T-helper 2 cell treated with Interferon-gamma antibody and Interleukin-4, amounts not matched to agents 5 μg/mL and 100 μg/mL, for 36 hours (primary cell): ENCODE results near the gene WFIKKN1.

Source experiments
- DNase-seq: peaks from one replicate; pipeline ENCODE4 v3.0.0; 2021; ENCODE audit warnings: low spot score
- H3K27ac Mint-ChIP-seq: one replicate; pipeline ENCODE4 v1.8.0; 2021; ENCODE audit warnings: mild to moderate bottlenecking, mixed read lengths
- H3K27me3 Mint-ChIP-seq: one replicate; pipeline ENCODE4 v1.8.0; 2021; ENCODE audit warnings: low read depth, mixed read lengths
- H3K36me3 Mint-ChIP-seq: one replicate; pipeline ENCODE4 v1.8.0; 2021; ENCODE audit warnings: low read depth, mixed read lengths
- H3K4me1 Mint-ChIP-seq: one replicate; pipeline ENCODE4 v1.8.0; 2021; ENCODE audit warnings: low read depth, mixed read lengths
- H3K4me3 Mint-ChIP-seq: one replicate; pipeline ENCODE4 v1.8.0; 2022; ENCODE audit warnings: mild to moderate bottlenecking, moderate library complexity, mixed read lengths
- H3K9me3 Mint-ChIP-seq: one replicate; pipeline ENCODE4 v1.8.0; 2021; ENCODE audit warnings: mixed read lengths

Gene WFIKKN1, protein sequence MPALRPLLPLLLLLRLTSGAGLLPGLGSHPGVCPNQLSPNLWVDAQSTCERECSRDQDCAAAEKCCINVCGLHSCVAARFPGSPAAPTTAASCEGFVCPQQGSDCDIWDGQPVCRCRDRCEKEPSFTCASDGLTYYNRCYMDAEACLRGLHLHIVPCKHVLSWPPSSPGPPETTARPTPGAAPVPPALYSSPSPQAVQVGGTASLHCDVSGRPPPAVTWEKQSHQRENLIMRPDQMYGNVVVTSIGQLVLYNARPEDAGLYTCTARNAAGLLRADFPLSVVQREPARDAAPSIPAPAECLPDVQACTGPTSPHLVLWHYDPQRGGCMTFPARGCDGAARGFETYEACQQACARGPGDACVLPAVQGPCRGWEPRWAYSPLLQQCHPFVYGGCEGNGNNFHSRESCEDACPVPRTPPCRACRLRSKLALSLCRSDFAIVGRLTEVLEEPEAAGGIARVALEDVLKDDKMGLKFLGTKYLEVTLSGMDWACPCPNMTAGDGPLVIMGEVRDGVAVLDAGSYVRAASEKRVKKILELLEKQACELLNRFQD

DNA sequence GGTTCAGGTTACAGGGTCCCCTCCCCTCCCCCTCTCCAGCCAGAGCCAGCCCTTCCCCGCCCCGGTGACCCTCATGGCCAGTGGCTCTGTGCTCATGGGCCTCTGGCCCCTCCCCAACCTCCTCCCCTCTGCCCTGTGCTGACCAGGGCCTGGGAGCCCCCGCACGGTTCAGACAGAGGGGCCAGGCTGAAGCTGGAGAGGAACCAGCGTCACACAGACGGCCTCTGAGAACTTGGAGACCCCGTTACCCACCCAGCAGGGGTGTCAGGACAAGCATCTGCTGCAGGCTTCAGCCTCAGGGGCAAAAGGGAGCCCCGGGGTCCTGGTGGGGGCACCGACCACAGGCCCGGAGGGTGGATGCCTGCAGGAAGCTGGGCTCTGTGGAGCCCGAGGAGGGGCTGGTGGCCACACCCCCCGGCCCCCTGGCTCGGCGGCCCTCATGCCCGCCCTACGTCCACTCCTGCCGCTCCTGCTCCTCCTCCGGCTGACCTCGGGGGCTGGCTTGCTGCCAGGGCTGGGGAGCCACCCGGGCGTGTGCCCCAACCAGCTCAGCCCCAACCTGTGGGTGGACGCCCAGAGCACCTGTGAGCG, at the start of gene WFIKKN1:
Gene WFIKKN1 (plus strand): TSS at position 171 of the 591 bp plus-strand sequence. CDS start 269 bp downstream, at position 440.
- Mint-ChIP-seq H3K9me3 (no peaks in the 10 kb centered on the region), H3K27me3 (no peaks in the 10 kb centered on the region), H3K4me3 (no peak within 1 kb of the TSS), H3K27ac (no peak within 1 kb of the TSS), H3K4me1 (peaks cover 2% of the 10 kb centered on the region), H3K36me3 (no peaks in the 10 kb centered on the region)
- DNase-seq: no peak

DNA sequence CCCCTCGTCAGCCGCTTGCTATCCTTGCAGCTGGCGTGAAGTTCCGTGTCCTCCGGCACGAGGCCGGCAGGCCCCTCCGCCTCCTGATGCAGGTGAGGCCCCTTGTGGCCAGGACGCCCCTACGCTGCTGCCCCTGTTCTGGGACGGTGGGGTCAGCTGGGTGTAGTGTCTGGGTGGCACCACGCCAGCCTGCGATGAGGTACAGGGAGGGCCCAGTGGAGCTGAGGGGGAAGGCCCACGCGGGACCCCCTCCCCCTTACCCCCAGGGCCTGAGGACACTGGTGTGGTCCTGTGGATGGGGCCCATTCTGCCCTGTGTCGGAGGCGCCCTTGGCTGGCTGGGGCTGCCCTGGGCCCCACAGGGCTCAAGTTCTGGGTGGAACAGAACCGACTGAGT, 48.6 kb upstream of the WFIKKN1 start:
- Mint-ChIP-seq H3K27ac (no peak overlapping the region), H3K36me3 (no peaks in the 10 kb centered on the region), H3K4me1 (peaks cover 1% of the 10 kb centered on the region), H3K27me3 (no peaks in the 10 kb centered on the region), H3K4me3 (no peak overlapping the region), H3K9me3 (no peaks in the 10 kb centered on the region)
- no peak for DNase-seq

DNA sequence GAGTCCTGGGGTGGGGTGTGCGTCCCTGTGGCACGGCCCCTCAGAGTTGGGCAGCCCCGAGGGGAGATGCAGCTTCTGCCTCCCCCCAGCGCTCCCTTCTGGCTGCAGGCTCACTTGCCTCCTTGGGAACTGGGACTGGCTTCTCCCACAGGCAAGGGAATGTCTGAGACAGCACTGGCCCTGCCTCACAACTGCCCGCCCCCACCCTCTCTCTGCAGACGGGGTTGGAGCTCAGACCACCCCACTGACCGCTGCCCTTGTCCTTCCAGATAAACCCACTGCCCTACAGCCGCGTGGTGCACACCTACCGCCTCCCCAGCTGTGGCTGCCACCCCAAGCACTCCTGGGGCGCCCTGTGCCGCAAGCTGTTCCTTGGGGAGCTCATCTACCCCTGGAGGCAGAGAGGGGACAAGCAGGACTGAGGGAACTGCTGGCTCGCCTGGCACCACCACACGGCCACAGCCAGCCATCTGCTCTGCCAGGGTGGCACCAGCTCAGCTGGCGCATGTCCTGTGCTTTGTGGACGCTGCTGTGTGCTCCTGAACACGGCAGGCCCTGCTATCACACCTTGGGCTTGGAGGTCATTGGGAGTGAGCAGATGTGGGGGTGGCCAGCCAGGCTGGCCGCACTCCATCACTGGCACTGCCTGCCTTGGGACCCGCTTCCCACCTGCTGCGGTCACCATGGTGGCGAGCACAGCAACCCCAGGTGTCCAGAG, 48.0 kb upstream of the WFIKKN1 start:
- Mint-ChIP-seq H3K27me3 (no peaks in the 10 kb centered on the region), H3K9me3 (no peaks in the 10 kb centered on the region), H3K4me3 (no peak overlapping the region), H3K36me3 (peaks cover 2% of the 10 kb centered on the region), H3K27ac (no peak overlapping the region), H3K4me1 (peaks cover 5% of the 10 kb centered on the region)
- DNase-seq: no peak

DNA sequence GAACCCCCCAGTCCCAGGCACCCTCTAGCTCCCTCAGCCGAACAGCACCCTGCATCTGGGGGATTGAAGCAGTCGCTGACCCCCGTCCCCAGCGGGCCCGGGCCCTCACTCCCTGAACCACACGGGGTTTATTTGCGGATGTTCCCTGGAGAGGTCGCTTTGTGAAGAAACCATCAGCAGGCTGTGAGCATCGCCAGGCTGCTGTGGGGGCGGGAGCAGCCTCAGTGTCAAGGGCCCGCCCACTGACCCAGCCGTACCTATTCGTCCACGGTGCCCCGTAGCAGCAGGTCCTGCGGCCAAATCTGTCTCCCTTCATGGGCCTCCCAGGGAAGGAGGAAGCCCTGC, 47.3 kb upstream of the WFIKKN1 start:
- H3K36me3 Mint-ChIP-seq: peaks cover 2% of the 10 kb centered on the region
- no peaks in the 10 kb centered on the region for H3K9me3 Mint-ChIP-seq
- peaks cover 10% of the 10 kb centered on the region for H3K4me1 Mint-ChIP-seq
- no peak for DNase-seq
- H3K27me3 Mint-ChIP-seq: no peaks in the 10 kb centered on the region
- no peak overlapping the region for H3K27ac Mint-ChIP-seq
- H3K4me3 Mint-ChIP-seq: no peak overlapping the region

DNA sequence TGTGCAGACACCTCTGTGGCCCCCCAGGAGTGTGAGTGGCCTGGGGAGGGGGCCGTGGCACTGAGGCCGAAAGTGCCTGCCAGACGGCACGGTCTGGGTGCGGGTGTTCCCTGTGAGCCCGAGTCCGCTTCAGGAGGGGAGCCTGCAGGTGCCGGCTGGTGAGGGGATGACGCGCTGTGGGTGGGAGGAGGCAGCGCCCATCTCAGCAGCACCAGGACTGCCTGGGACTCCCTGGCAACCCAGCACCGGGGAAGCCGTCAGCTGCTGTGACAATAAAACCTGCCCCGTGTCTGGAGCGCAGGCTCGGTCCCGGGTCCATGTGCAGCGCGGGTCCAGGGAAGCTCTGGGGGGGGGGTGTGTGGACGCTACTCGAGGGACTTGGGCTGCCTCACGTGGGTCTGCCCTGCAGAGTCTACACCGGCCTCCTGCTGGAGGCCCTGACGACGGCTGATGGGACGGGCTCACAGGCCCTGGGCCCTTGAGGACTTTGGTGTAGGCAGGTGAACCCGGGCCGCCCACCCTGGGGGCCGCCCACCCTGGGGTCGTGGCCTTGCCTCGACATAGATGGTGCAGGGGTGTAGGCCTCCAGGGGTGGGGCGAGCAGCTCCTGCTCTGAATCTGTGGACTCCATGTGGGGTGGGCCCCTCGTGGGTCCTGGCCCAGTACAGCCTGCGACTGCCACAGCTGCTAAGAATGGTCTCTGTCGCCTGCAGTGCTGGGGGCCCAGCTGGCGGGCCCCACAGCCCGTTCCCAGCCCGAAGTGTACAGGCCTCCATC, 46.8 kb upstream of the WFIKKN1 start:
- H3K27ac Mint-ChIP-seq: no peak overlapping the region
- no peak for DNase-seq

DNA sequence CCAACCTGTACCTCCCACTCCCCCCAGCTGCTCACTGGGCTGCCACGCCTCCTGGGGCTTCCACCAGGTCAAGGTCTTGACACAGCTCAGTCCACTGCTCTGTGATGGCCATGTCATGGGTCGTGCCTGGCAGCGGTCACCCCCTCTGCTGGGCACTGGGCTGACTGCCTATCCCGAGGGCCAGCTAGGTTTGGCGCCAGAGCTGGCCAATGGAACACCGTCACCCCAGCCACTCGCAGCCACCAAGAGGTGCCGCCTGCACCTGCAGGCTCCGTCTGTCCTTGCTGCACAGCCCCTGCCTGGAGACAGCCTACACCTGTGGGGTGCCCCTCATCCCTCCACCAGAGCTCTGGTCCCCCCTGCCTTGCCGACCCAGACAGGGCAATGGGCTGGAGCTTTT, 45.4 kb upstream of the WFIKKN1 start:
- peaks cover 2% of the 10 kb centered on the region for H3K36me3 Mint-ChIP-seq
- peaks cover 2% of the 10 kb centered on the region for H3K27me3 Mint-ChIP-seq
- H3K4me1 Mint-ChIP-seq: peaks cover 11% of the 10 kb centered on the region
- no peak for DNase-seq
- no peak overlapping the region for H3K27ac Mint-ChIP-seq
- no peak overlapping the region for H3K4me3 Mint-ChIP-seq
- H3K9me3 Mint-ChIP-seq: no peaks in the 10 kb centered on the region

More for the DNA sequence above, 46.8 kb upstream of the WFIKKN1 start:
- no peak overlapping the region for H3K4me3 Mint-ChIP-seq
- no peaks in the 10 kb centered on the region for H3K27me3 Mint-ChIP-seq
- no peaks in the 10 kb centered on the region for H3K9me3 Mint-ChIP-seq
- H3K36me3 Mint-ChIP-seq: peaks cover 2% of the 10 kb centered on the region
- peaks cover 11% of the 10 kb centered on the region for H3K4me1 Mint-ChIP-seq

DNA sequence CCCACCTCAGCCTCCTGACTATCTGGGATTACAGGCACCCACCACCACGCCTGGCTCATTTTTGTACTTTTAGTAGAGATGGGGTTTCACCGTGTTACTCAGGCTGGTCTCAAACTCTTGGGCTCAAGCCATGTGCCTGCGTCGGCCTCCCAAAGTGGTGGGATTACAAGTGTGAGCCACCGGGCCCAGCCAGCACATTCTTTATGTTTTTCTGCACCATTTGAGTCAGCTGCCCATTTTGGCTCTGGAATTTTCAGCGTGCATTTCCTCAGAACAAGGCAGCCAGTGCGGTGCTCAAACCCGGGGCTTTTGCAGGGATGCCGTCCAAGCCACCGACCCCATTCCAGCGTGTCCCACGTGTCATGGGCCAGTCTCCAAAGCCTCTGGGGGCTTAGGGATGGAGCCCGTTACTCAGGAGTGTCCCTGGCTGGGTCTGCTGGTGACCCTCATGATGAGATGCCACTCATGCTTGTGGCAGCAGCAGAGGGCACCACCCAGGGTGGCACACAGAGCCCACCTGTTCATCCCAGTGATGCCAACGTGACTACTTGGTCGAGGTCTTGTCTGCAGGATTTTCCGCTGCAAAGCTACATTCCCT, 44.6 kb upstream of the WFIKKN1 start:
- H3K27me3 Mint-ChIP-seq: peaks cover 2% of the 10 kb centered on the region

DNA sequence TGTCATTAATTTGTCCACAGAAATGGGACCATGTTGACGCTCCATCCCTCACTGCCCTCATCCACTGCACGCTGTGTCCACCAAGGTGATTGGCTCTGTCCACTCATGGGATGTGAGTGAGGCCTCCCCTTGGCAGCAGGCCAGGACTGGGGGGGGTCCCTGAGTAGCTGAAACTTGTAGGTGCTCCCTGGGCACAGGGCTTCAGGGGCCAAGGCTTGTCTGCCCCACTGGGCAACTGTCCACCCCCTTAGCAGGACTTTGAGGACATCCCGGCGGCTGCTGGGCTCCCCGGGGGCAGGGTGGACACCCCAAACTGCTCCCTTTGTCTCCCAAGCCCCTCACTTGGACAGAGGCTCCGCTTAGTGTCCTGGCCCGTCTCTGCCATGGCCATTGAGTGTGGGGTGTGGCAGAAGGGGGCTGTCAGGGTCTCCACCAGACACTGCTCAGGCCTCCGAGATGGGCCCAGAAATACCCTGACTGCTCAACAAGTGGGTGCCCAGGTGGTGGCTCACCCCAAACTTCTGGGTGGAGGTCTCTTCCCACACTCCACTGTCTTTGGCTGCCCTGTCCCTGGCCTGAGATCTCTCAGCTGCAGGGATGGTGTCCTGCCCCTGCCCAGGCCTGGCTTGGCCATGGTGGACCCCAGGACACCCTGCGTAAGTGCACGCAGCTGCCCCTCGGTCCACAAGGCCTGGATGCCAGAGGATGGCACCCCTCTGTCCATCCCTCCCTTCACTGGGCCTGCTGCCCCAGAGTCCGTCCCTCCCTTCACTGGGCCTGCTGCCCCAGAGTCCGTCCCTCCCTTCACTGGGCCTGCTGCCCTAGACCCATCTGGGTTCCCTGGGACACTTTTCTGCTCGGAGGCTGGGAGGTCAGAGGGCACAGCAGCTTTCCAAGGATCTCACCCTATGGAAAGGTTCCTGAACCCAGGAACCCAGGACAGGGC, 43.9 kb upstream of the WFIKKN1 start:
- peaks cover 19% of the 10 kb centered on the region for H3K4me1 Mint-ChIP-seq
- peaks cover 2% of the 10 kb centered on the region for H3K27me3 Mint-ChIP-seq
- H3K4me3 Mint-ChIP-seq: peak overlapping the region; percentile 92
- H3K36me3 Mint-ChIP-seq: peaks cover 2% of the 10 kb centered on the region
- no peak for DNase-seq
- H3K27ac Mint-ChIP-seq: peak overlapping the region; percentile 88
- H3K9me3 Mint-ChIP-seq: no peaks in the 10 kb centered on the region

More for the DNA sequence above, 44.6 kb upstream of the WFIKKN1 start:
- H3K36me3 Mint-ChIP-seq: peaks cover 2% of the 10 kb centered on the region
- H3K4me1 Mint-ChIP-seq: peaks cover 17% of the 10 kb centered on the region
- DNase-seq: no peak
- no peaks in the 10 kb centered on the region for H3K9me3 Mint-ChIP-seq
- peak overlapping the region; percentile 15 for H3K27ac Mint-ChIP-seq
- no peak overlapping the region for H3K4me3 Mint-ChIP-seq

DNA sequence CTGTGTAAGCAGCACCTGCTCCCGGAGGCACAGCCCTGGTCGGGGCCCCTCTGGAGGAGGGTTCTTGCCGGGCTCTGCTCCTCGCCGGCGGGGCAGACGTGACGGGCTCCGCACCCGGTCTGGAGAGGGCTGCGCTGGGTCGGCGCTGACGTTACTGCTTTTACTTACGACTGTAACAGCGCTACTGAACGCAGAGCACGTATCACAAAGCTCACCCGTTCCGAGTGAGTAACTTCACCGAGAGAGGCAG, 42.2 kb upstream of the WFIKKN1 start:
- Mint-ChIP-seq H3K4me1 (peaks cover 19% of the 10 kb centered on the region), H3K4me3 (peak overlapping the region; percentile 92), H3K27ac (peak overlapping the region; percentile 100), H3K36me3 (peaks cover 2% of the 10 kb centered on the region), H3K27me3 (peaks cover 2% of the 10 kb centered on the region), H3K9me3 (no peaks in the 10 kb centered on the region)
- no peak for DNase-seq

DNA sequence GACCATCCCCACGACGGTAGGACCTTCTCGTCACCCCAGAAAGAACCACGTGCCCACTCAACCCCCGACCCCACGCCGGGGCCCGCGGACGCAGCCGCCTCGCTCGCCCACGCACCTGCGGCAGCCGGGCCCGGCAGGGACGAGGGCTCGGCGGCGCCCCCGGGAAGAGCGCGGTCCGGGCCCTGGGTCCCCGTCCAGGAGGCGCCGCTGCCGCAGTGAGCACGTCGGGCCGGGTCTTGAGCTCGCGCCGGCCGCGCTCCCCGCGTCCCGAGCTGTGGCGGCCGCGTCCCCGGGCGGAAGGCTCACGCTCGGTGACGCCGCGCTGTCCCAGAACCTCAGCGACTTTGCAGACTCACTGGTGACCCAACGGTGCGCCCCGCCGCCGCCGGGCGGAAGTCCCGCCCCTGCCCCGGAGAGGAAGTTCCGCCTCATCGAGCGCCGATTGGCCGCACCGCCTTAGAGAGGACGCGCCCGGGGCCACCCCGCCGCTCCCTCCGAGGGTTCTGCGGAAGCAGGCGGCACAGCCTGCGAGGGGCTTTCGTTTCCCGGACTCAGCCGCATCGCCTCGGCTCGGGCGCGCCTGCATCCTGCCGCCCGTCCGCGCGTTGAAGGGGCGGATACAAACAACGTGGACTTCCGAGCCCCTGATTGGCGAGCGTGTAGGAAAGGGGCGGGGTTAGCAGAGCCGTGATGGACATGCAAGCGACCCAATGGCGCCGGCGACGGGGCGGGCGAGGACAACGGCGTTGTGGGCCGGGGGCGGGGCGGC, 41.7 kb upstream of the WFIKKN1 start:
- Mint-ChIP-seq H3K27ac (peak overlapping the region; percentile 100), H3K36me3 (peaks cover 2% of the 10 kb centered on the region), H3K4me3 (peak overlapping the region; percentile 99), H3K27me3 (peaks cover 2% of the 10 kb centered on the region), H3K9me3 (no peaks in the 10 kb centered on the region), H3K4me1 (peaks cover 19% of the 10 kb centered on the region)
- peak; percentile 96 for DNase-seq

DNA sequence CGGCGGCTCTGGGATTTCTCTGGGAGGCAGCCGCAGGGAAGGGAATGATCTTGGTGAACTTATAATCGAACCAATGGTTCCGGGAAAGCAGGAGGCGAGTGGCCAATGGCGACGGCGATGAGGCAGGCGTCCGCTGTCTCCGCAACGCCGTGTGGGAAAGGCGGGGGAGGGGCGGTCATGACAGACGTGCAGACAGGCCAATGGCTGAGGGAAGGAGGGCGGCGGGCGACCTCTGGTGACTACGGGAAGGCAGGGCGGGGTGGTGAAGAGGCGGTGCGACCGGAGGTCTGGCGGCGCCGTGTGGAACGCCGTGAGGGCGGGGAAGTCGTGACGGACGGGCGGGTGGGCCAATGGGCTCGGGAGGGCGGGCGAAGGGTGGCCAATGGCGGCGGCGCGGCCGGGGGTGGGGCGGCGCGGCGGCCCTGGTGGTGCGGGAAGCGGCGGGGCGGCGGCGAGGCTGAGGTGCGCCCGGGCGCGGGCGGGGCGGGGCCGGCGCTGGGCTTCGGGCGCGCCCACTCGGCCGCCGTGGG, 41.1 kb upstream of the WFIKKN1 start, which contains the start of gene RAB40C:
Gene RAB40C (plus strand): TSS at position 409 of the 530 bp plus-strand sequence. CDS start 226 bp downstream, outside the sequence.
- H3K36me3 Mint-ChIP-seq: peaks cover 2% of the 10 kb centered on the region
- no peaks in the 10 kb centered on the region for H3K9me3 Mint-ChIP-seq
- peaks cover 20% of the 10 kb centered on the region for H3K4me1 Mint-ChIP-seq
- peak within 1 kb of the TSS; percentile 100 for H3K27ac Mint-ChIP-seq
- H3K4me3 Mint-ChIP-seq: peak within 1 kb of the TSS; percentile 99
- peaks cover 2% of the 10 kb centered on the region for H3K27me3 Mint-ChIP-seq
- peak; percentile 98 for DNase-seq
